ENCODE data around the gene AGAP9.
"Not testable (repeated sequence)": the region's sequence is repeated elsewhere in the genome, so short reads cannot be mapped to it uniquely, and the experiment has no call there.

The AGAP9 gene

DNA sequence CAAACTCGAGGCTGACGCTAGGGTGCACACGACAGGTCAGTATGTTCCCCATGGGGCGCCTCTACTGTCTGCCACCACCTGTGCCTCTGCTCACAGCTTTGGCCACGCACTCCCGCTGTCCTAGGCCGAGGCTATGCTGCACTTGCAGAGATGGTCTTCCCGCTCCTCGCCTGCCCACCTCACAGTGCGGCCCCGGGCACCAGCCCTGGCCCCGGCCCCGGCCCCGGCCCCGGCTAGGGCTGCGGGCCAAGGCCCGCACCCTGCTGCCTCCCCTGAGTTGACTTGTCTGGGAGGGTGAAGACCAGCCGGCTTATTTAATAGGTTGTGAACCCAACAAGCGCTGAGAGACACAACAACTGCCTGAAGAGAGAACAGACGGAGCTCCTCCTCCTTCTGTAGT is at the start of gene AGAP9:
TSS of gene AGAP9 (minus strand) at position 164 of the 400 bp plus-strand sequence. CDS start at position 52, 112 bp downstream.
- DNase-seq = not testable (repeated sequence)

DNA sequence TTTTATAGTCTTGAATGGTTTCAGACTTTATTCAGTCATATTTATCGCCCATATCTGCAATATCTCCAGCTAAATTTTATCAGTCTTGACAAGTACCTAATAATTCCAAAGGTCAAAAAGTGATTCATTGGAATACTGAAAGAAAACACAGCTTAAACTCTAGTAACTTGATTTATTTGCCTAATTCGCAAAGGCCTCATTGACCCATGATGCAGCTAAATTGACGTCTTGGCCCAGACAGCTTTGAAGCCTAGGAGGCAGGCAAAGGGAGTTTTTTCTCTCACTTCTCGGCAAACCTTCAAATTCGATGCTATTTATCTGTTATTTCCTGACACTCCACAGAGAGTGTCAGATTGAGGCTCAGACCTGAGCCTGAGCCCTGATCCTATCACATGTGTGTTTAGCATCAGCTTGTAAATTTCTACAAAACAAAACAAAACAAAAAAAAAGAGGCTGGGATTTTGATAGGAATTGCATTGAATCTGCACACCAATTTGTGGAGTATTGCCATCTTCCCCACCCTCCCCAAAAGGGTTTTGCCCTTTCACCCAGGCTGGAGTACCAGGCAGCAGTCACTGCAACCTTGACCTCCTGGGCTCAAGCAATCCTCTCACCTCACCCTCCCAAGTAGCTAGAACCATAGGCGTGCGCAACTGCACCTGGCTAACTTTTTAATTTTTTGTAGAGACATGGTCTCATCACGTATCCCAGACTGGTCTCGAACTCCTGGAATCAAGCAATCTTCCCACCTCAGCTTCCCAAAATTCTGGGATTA is 47.9 kb upstream of the AGAP9 start:
- not testable (repeated sequence) for DNase-seq

DNA sequence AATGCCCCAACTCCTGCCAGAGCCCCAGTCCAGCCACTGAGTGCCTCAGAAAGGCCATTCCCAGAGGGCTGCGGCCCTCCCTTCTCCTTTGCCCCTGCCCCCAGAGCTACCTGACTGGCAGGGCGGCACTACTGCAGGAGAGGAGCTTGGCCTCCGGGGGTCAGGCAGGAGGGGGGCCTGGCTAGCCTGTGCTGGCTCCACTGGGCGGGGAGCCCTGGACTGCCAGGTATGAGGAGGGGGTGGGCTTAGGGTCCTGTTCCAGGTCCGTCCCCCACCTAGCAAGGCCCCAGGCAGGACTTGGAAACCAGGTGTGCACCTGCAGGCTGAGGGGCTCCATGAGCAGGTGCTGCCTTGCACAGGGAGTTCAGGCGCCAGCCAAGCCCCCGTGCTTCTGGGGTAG is 43.3 kb upstream of the AGAP9 start:
- not testable (repeated sequence) for DNase-seq

GRCh38 chr10:47566108-47566699 is 42.8 kb upstream of the AGAP9 start:
- not testable (repeated sequence) for DNase-seq

DNA sequence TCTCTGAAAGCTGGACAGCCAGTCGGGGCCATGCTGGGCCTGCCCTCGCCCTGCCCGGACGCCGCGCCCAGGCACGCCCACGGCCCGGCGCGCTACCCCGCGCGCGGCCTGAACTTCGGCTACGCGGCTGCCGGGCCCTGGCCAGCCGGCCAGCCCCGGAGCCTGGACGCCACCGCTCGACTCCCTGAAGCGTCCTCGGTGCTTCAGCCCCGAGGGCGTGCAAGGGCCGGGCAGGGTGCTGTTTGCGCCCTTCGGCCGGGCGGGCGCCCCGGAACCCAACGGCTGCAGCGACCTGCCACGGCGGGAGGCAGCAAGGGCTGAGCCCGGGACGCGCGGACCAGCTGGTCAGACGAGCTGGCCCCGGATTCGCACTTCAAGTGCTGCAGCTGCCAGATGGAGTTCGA is 42.1 kb upstream of the AGAP9 start:
- not testable (repeated sequence) for DNase-seq

DNA sequence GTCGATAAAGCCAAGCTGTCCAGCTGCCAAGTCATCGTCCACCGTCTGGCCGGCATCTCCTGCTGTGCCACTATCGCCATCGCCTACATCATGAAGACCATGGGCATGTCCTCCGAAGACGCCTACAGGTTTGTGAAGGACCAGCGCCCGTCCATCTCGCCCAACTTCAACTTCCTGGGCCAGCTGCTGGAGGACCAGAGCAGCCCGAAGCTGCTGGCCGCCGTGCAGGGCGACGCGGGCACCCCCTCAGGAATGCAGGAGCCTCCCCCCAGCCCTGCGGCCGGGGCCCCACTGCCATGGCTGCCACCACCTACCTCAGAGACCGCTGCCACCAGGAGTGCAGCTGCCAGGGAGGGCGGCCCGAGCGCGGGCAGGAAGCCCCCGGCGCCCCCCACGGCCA is 41.5 kb upstream of the AGAP9 start:
- DNase-seq = not testable (repeated sequence)

- not testable (repeated sequence) for DNase-seq
Observed at GRCh38 chr10:47564318-47564717, 40.9 kb upstream of the AGAP9 start.

DNA sequence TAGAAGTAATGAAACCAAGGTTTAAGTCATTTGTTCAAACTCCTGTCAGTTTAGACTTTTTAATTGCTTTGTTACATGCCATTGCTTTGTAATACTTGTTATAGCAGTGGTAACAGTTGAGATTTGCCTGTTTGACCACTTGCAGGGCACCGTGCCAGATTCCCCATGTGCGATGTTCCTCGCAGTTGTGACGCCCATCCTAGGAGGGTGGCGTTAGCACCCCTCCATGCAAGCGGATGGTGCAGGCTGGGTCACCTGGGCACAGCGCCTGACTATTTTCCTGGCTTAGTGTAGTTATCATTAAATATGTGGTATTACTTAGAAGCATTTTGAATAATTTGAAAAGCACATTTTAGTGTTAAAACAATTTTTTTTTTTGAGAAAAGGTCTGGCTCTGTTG is 37.0 kb upstream of the AGAP9 start:
- DNase-seq = not testable (repeated sequence)

DNA sequence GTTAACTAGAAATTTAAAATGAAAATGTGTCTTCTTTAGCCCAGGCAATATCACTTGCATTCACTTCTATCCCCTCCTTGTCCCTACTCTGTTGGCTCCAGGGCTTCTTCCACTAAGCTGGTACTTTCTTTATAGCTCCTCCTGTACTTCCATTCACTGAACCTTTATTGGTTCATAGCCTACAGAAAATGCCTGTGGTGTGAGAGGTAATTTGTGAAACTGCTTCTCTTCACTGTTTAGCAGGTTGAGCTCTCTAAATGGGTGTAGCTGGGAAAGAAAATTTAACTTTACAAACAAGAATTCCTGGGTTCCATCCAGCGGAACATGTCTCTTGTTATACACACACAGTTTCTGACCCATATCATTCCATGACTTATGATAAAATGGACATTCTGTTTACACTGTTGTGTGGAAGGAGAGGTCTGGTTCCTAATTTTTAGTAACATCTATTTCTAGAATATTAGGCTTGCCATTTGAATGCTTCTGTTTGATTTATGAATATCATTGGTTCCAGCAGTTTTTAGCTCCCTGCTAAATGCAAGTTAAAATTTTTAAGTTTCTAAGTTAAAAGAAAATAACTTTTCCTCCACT is 36.4 kb upstream of the AGAP9 start:
- DNase-seq = not testable (repeated sequence)

DNA sequence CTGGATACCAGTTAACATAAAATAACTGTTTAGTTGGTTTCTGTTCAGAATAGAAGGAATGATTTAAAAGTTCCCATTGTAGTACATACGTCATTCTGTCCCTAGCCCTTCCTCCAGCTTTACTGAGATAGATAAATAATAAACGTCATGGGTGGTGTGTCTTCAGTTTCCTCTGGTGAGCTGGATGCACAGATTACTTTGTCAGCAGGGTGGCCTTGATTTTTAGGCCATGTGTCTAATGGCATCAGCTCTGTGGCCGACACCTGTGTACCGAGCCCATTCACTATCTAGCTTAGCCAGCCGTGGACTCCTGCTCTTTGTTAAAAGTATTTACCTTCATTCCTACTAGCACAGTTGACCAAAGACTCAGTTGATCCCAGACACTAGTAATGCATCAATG is 34.7 kb upstream of the AGAP9 start:
- DNase-seq = not testable (repeated sequence)

DNA sequence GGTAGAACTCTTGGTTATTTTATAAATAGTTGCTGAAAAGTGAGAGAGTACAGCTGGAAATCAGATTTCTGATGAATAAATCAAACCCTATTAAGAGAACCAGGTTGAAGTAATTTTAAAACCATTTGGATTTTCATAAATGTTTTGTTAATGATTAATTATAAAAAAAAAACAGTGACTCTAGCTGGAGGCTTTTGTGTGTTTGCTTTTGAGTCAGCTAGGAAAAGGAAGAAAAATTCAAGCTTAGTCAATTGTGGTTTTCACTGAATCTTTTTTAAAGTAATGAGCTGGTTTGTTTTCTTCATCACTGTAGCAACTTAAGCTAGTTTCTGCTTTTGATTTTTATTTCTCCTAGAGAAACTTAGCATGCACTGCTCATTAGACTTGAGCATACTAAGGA is 34.2 kb upstream of the AGAP9 start:
- DNase-seq = not testable (repeated sequence)

DNA sequence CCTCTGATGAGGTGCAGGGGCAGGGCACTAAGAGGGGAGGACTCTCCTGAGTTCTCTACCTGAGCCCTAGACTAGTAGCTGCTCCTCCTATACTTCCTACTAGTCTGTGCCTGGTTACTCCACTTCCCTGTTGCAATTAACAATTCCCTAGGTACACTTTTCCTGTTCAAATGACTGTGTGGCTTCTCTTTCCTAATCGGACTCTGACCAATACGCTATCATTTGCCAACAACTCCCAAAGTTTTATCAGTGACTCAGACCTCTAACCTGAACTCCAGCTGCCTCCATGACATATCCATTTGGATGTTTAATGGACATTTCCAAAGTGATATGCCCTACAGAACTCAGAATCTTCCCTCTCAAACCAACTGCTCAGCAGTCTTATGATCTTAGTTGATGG is 31.9 kb upstream of the AGAP9 start:
- not testable (repeated sequence) for DNase-seq

DNA sequence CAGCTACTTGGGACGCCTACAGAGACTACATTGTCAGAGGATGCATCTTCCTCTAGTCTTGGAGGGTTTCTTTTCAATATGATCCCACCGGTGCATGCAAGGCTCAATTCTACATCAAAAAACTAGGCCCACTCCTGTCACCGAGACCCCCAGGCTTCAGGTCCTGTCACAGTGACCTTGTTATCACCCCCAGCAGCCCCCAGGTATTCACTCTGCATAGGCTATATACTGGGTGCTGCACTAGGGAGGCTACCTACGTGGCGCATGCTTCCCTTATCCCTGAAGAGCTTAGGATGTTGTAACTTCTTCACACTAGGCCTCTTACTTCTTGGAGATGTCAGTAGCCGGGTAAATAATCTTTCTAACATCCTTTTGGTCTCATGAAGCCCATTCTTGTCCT is 31.1 kb upstream of the AGAP9 start:
- DNase-seq = not testable (repeated sequence)

GRCh38 chr10:47553860-47554247 is 30.4 kb upstream of the AGAP9 start:
- peak in 5 of 56 donors; percentile 0 to 21 (median 1) for DNase-seq

DNA sequence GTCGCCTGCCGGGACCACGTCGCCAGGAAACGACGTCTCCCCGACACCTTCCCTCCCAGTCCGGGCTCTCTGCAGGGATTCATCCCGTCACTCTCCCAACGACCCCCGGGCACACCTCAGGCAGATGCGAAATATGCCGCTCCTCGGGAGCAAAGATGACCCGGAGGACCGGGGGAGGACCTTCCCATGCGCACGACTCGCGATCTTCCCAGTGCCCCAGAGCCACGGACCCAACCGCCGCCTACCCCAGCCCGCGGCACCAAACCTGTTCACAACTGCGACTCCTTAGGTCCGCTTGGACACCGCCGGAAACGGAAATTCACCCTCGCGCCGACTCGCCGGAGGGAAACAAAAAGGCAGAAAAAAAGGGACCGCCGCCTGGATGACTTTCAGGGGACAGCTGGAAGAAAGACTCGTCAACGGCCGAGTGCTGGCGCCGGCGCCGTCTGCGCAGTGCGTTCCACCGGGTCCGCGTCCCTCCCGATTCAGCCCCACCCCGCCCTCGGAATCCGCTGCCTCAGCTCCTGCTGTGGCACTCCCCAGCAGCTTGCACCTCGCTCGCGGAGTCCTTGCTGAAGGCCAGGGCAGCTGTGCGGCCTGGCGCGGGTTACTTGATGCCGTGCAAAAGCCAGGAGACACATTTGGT is 29.9 kb upstream of the AGAP9 start:
- peak in 53 of 56 donors; percentile 24 to 92 (median 76) for DNase-seq

GRCh38 chr10:47552719-47553118 is 29.3 kb upstream of the AGAP9 start:
- peak in 39 of 56 donors; percentile 0 to 68 (median 26) for DNase-seq

GRCh38 chr10:47547286-47547685 is 23.8 kb upstream of the AGAP9 start:
- DNase-seq = not testable (repeated sequence)

DNA sequence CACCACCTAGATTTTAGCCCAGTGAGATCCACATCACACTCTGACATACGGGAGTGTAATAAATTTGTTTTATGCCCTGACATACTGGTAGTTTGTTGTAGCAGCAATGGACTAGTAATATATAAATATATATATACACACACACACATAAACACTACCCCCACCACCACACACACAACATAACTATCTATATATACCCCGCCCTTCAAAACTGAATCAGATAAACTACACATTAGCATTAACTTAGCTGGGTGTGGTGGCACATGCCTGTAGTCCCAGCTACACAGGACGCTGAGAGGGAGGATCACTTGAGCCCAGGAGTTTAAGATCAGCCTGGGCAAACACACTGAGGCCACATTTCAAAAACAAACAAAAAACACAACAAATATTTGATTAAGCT is 13.0 kb upstream of the AGAP9 start:
- not testable (repeated sequence) for DNase-seq

- DNase-seq = not testable (repeated sequence)
Observed at GRCh38 chr10:47502313-47502712, 21.1 kb downstream of the AGAP9 start.

DNA sequence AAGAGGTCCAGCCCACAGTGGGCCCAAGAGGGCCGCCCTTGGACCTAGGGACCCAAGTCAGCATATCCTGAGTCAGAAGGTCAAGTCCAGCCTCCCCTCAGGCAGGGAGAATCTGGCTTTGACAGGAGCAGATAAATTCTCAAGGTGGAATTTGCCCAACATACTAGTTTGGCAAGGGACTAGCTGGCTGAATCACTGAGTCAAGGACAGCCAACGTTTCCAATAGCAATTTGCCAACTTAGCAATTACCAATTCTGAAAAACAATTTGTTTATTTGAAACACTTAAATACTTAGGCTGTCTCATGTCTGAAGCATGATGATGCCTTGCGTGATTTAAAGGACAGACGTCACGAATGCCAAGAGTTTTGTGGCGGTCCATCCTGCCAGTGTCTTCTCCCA is 29.2 kb downstream of the AGAP9 start:
- not testable (repeated sequence) for DNase-seq

GRCh38 chr10:47491600-47491999 is 31.8 kb downstream of the AGAP9 start, which contains the start of gene FAM25G:
Gene FAM25G, minus strand, starts transcription at chr10:47491700. Its CDS starts 26 bp downstream, at chr10:47491674.
- not testable (repeated sequence) for DNase-seq

DNA sequence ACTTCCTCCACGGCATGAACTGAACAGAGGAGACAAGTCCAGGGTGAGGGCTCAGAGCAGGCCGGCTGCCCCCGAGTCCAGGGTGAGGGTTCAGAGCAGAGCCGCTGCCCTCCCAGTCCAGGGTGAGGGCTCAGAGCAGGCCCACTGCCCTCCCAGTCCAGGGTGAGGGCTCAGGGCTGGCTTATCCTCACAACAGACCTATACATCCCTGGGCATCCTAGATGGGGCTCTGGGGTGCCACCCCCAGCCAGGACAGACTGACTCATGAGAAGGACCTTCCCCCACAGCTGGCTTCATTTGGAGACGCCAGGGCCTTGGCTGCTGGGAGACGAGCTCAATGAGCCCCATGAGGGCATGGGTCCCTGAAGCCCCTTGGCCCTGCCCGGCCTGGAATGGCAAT is 33.8 kb downstream of the AGAP9 start:
- DNase-seq = not testable (repeated sequence)

Measured in nucleus accumbens (tissue), 56 donors.